Heart right ventricle (tissue), 16 donors: ENCODE results near the gene CD4. TPM values are rescaled to one million over a fixed set of nuclear protein-coding genes. Genes with fewer than 3 reads are reported as not detected.

ENCODE experiments used
- ATAC-seq, 8 donors: fragments of 200-7000 bp; cut with Tn5 transposase; one replicate each; pipeline ENCODE4 v1.9.1; 2020; ENCODE audit warnings: mild to moderate bottlenecking in 8 of 8, moderate library complexity in 8 of 8, moderate number of reproducible peaks in 1 of 8
- DNase-seq, 2 donors: peaks; one replicate each; pipeline ENCODE4 v3.0.0-alpha.2; 2020
- H3K27ac ChIP-seq, 10 donors: fragments of 200-600 bp; sonication (generic) in 2 of 10; one replicate each; pipeline versions ENCODE4 v1.5.0 to v1.8.0; 2020 to 2022; ENCODE audit warnings: mild to moderate bottlenecking in 3 of 10
- H3K27me3 ChIP-seq, 7 donors: fragments of 200-600 bp; one replicate each; pipeline ENCODE4 v1.8.0; 2021 to 2022; ENCODE audit warnings: mild to moderate bottlenecking in 2 of 7
- H3K36me3 ChIP-seq, 9 donors: fragments of 200-600 bp; sonication (generic) in 1 of 9; one replicate each; pipeline versions ENCODE4 v1.5.0 to v1.8.0; 2020 to 2022; ENCODE audit warnings: mild to moderate bottlenecking in 2 of 9
- H3K4me1 ChIP-seq, 9 donors: fragments of 200-600 bp; sonication (generic) in 1 of 9; one replicate each; pipeline versions ENCODE4 v1.5.0 to v1.8.0; 2020 to 2022; ENCODE audit warnings: mild to moderate bottlenecking in 4 of 9
- H3K4me3 ChIP-seq, 10 donors: fragments of 200-600 bp; sonication (generic) in 2 of 10; one replicate each; pipeline versions ENCODE4 v1.5.0 to v1.8.0; 2020 to 2022; ENCODE audit warnings: mild to moderate bottlenecking in 7 of 10, moderate library complexity in 2 of 10
- H3K9me3 ChIP-seq, 11 donors: fragments of 200-600 bp in 10 of 11; sonication (generic) in 2 of 11; one replicate each; pipeline versions ENCODE4 v1.5.0 to v1.8.0; 2013 to 2022; ENCODE audit warnings: mild to moderate bottlenecking in 2 of 11, control low read depth in 1 of 11, moderate library complexity in 1 of 11
- CTCF ChIP-seq, 9 donors: fragments of 200-600 bp; sonication (generic) in 2 of 9; IDR thresholded peaks; one replicate each; pipeline versions ENCODE4 v1.5.0 to v1.8.0; 2021 to 2022; ENCODE audit warnings: antibody characterized with exemption in 9 of 9, mild to moderate bottlenecking in 5 of 9, moderate library complexity in 1 of 9
- WGBS, 2 donors: extraction: QIAGEN DNeasy Blood & Tissue Kit; methylation state at CpG; one replicate each; pipeline ENCODE4 v1.1.7; 2013; ENCODE audit warnings: inconsistent platforms in 1 of 2; 5-methylcytosine and 5-hydroxymethylcytosine counted together
- intact Hi-C, 10 donors: fragments of 100-400 bp; cut with DNase I; formaldehyde crosslinking; loops; one replicate each; pipeline versions ENCODE4 v1.11.1 to v1.14.2; 2022
- polyA plus RNA-seq, 2 donors: library from polyadenylated mRNA; stranded (reverse); fragments of 200-250 nt; gene quantifications; one replicate each; pipeline ENCODE4 v1.2.3, GENCODE V29; 2013
- total RNA-seq, 10 donors: library from RNA; stranded (reverse); fragmentation: NEBNext Ultra II Directional in 3 of 10; extraction: Animal tissue kit (Norgen Biotek cat#: 25700) in 3 of 10; gene quantifications; one replicate each; pipeline versions ENCODE4 v1.2.1 to v1.2.4, GENCODE V29; 2021 to 2023
- donor health status: Arrhythmogenic right ventricular cardiomyopathy.
- donor health status: ischemic (EF 13 %, LVEDD 7.1; RV severe dilation, severe dysfunction).
- donor health status: healthy with polysubstance abuse.
- donor health status: DM: no; HTN: yes; CAD: no.
- donor health status: DM: no; HTN: no; CAD: no.
- donor health status: ischemic (EF 25% LVEDD 6.9; RV normal size, moderate dysfunction).
- donor health status: ischemic (EF 25% LVEDD 5.7; RV mildly dilated, moderate dysfunction).
- donor health status: healthy.
- donor health status: DM: yes; HTN: yes; CAD: no.
- donor health status: Ischemic cardiomyopathy.
- donor health status: ischemic (EF 35%, LVEDD 5.7; RV mildly dilated, moderate dysfunction).
- donor health status: nonischemic (EF 11% LVEDD 7.7; RV severe dilation, severe dysfunction).
- donor health status: DM: yes; HTN: yes; CAD: no.
- donor health status: PGD.
- donor health status: ischemic (EF 29% LVEDD 5.4; RV normal size, mild dysfunction).
- donor health status: nonischemic (EF 23%, LVEDD 6.1; RV moderate dilation, normal function).

Gene CD4
- total and polyA plus RNA-seq, 12 donors: 2.6 to 44.3 (median 4.2) TPM

- intact Hi-C loops: loop anchor here in 9 of 10 donors (1.0 to 10.0 kb wide), 13 partner anchors 10 to 98 kb away; partner anchors contain the start of genes P3H3 (in 7 of the 9), ZNF384 (in 3 of the 9), GPR162 (in 2 of the 9) and PTMS (in 2 of the 9)
- TF ChIP-seq CTCF (IDR thresholded peaks at IDR 0.05): peak in 7 of 9 donors; percentile 4 to 99 (median 96)
- ATAC-seq (peak in 1 of 8 donors; percentile 7), DNase-seq (peak in 1 of 2 donors; percentile 29)
- 0% methylated on average over 7 of the region's 7 CpGs for WGBS, 2 donors
- Histone ChIP-seq H3K27ac (peak overlapping the region; percentile 93 to 99 (median 98)), H3K9me3 (no peaks in the 10 kb centered on the region), H3K27me3 (no peaks in the 10 kb centered on the region), H3K4me3 (peak overlapping the region in 6 of 10 donors; percentile 83 to 99 (median 94)), H3K4me1 (peaks cover 9 to 31% (median 20%) of the 10 kb centered on the region in 9 donors), H3K36me3 (peaks cover 0 to 32% (median 31%) of the 10 kb centered on the region in 9 donors)
Observed at GRCh38 chr12:6753772-6754356, 35.5 kb upstream of the CD4 start.

GRCh38 chr12:6754411-6754810 is 34.9 kb upstream of the CD4 start:
- no peak overlapping the region for H3K4me3 ChIP-seq
- no peaks in the 10 kb centered on the region for H3K27me3 ChIP-seq
- H3K27ac ChIP-seq: peak overlapping the region in 9 of 10 donors; percentile 36 to 99 (median 98)
- H3K36me3 ChIP-seq: peaks cover 0 to 27% (median 25%) of the 10 kb centered on the region in 9 donors
- DNase-seq (no peak), ATAC-seq (no peak)
- WGBS, 2 donors: 95 to 98% methylated on average over 2 of the region's 2 CpGs
- H3K9me3 ChIP-seq: no peaks in the 10 kb centered on the region
- intact Hi-C loops: loop anchor here in 8 of 10 donors (1.0 to 10.0 kb wide), 4 partner anchors 25 to 73 kb away; partner anchors contain the start of genes P3H3 (in 7 of the 8) and GPR162 (in 2 of the 8)
- no peak for TF ChIP-seq CTCF (IDR thresholded peaks at IDR 0.05)
- peaks cover 9 to 31% (median 20%) of the 10 kb centered on the region in 9 donors for H3K4me1 ChIP-seq

- no peak for DNase-seq
- WGBS, 2 donors: 64 to 71% methylated on average over 8 of the region's 8 CpGs
- Histone ChIP-seq H3K4me3 (no peak overlapping the region), H3K36me3 (peaks cover 0 to under 1% (median 0%) of the 10 kb centered on the region in 9 donors), H3K9me3 (no peaks in the 10 kb centered on the region), H3K4me1 (peaks cover 5 to 19% (median 15%) of the 10 kb centered on the region in 9 donors), H3K27me3 (no peaks in the 10 kb centered on the region), H3K27ac (no peak overlapping the region)
- intact Hi-C loops: loop anchor here in 1 of 10 donors (10.0 kb wide), 1 partner anchor 68 kb away; the partner anchor contains the start of genes GPR162 and P3H3
- no peak for TF ChIP-seq CTCF (IDR thresholded peaks at IDR 0.05)
- no peak for ATAC-seq
Observed at GRCh38 chr12:6757028-6757690, 32.2 kb upstream of the CD4 start.

- Histone ChIP-seq H3K9me3 (no peaks in the 10 kb centered on the region), H3K36me3 (no peaks in the 10 kb centered on the region), H3K27me3 (no peaks in the 10 kb centered on the region), H3K27ac (no peak overlapping the region), H3K4me1 (peaks cover 4 to 24% (median 11%) of the 10 kb centered on the region in 9 donors), H3K4me3 (no peak overlapping the region)
- WGBS, 2 donors: 87 to 91% methylated on average over 9 of the region's 9 CpGs
- no peak for TF ChIP-seq CTCF (IDR thresholded peaks at IDR 0.05)
- intact Hi-C loops: loop anchor here in 1 of 10 donors (10.0 kb wide), 1 partner anchor 66 kb away; the partner anchor contains the start of genes GPR162 and P3H3
- no peak for DNase-seq
- no peak for ATAC-seq
Observed at GRCh38 chr12:6758506-6759095, 30.7 kb upstream of the CD4 start.
